HEK293T (cell line): ENCODE measurements around the gene SULT1A3.

ENCODE experiments used
- CTCF ChIA-PET: fragments of 350-600 bp; formaldehyde crosslinking; extraction: SDS; loops from one replicate; lab custom pipeline; 2021; ENCODE audit warnings: antibody characterized with exemption, inconsistent platforms; lab: Yijun Ruan, JAX
- POLR2A ChIA-PET: fragments of 350-600 bp; formaldehyde crosslinking; extraction: SDS; loops from one replicate; lab custom pipeline; 2020; ENCODE audit warnings: antibody characterized with exemption, inconsistent platforms; lab: Yijun Ruan, JAX
- DNase-seq: peaks from one replicate; pipeline ENCODE4 v3.0.0; 2012; ENCODE audit warnings: mixed read lengths; ENCODE audit errors: extremely low spot score
- ARNT ChIP-seq: fragments of 450-650 bp; IDR thresholded peaks from 2 replicates; pipeline ENCODE4 v1.6.1; 2017; ENCODE audit warnings: mild to moderate bottlenecking
- BHLHE40 ChIP-seq: fragments of 450-650 bp; IDR thresholded peaks from 2 replicates; pipeline ENCODE4 v1.6.1; 2016; ENCODE audit warnings: mild to moderate bottlenecking, moderate library complexity, borderline replicate concordance
- CTBP1 ChIP-seq: fragments of 450-650 bp; IDR thresholded peaks from 2 replicates; pipeline ENCODE4 v1.6.1; 2016; ENCODE audit warnings: borderline replicate concordance
- ELF4 ChIP-seq: fragments of 450-650 bp; IDR thresholded peaks from 2 replicates; pipeline ENCODE4 v1.6.1; 2017; ENCODE audit warnings: antibody characterized with exemption
- FOXA1 ChIP-seq: fragments of 450-650 bp; IDR thresholded peaks from 2 replicates; pipeline ENCODE4 v1.6.1; 2016; ENCODE audit warnings: mild to moderate bottlenecking
- FOXK2 ChIP-seq: fragments of 450-650 bp; IDR thresholded peaks from 2 replicates; pipeline ENCODE4 v1.6.1; 2016; ENCODE audit warnings: mild to moderate bottlenecking
- FOXM1 ChIP-seq: fragments of 450-650 bp; IDR thresholded peaks from 2 replicates; pipeline ENCODE4 v1.6.1; 2017; ENCODE audit warnings: mild to moderate bottlenecking, borderline replicate concordance
- HDGF ChIP-seq: fragments of 450-650 bp; IDR thresholded peaks from 2 replicates; pipeline ENCODE4 v1.6.1; 2017; ENCODE audit warnings: antibody characterized with exemption, borderline replicate concordance
- L3MBTL2 ChIP-seq: fragments of 450-650 bp; conservative IDR thresholded peaks from 2 replicates; pipeline ENCODE4 v1.6.1; 2016; ENCODE audit warnings: mild to moderate bottlenecking
- LEF1 ChIP-seq: fragments of 450-650 bp; IDR thresholded peaks from 2 replicates; pipeline ENCODE4 v1.6.1; 2017; ENCODE audit warnings: mild to moderate bottlenecking, borderline replicate concordance
- NFRKB ChIP-seq: fragments of 450-650 bp; IDR thresholded peaks from 2 replicates; pipeline ENCODE4 v1.6.1; 2016; ENCODE audit warnings: mild to moderate bottlenecking, moderate library complexity
- SP1 ChIP-seq: fragments of 450-650 bp; IDR thresholded peaks from 2 replicates; pipeline ENCODE4 v1.6.1; 2017
- SUZ12 ChIP-seq: fragments of 450-650 bp; IDR thresholded peaks from 2 replicates; pipeline ENCODE4 v1.6.1; 2016; ENCODE audit warnings: mild to moderate bottlenecking
- TARDBP ChIP-seq: fragments of 450-650 bp; IDR thresholded peaks from 2 replicates; pipeline ENCODE4 v1.6.1; 2016
- ZNF384 ChIP-seq: fragments of 450-650 bp; IDR thresholded peaks from 2 replicates; pipeline ENCODE4 v1.6.1; 2016
- TF ChIP-seq, protein P1 (sequence below): fragments of 450-650 bp; IDR thresholded peaks from 2 replicates; pipeline ENCODE4 v1.6.1; 2016

Gene SULT1A3

DNA sequence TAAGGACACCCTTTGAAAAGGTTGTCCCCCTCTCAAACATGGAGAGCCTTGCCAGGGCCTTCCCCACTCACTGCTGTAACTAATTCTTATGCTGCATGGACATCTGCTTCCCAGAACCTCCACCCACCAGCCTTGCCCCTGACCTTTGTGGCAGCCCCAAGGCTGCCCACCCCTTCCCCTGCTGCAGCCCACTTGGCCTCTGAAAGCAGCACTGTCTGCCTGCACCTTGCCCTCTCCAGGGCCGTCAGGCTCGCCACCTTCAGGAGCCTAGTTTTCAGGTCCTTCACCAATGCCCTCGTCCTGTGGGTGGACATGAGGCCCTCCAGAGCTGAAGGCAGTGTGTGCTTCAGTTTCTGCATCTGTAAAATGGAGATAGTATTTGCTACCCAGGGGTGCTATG, 18.3 kb upstream of the SULT1A3 start:
- ChIA-PET CTCF (interaction anchor here (1.0 kb wide), 1 partner anchor 69 kb away, joined by 7 read pairs; no protein-coding TSS in a partner anchor), POLR2A (no interaction called here)
- no peak for DNase-seq
- TF ChIP-seq TARDBP: no peak
- TF ChIP-seq SUZ12: no peak
- no peak for TF ChIP-seq FOXM1
- TF ChIP-seq ZNF384: no peak
- no peak for TF ChIP-seq FOXA1
- no peak for TF ChIP-seq ELF4

DNA sequence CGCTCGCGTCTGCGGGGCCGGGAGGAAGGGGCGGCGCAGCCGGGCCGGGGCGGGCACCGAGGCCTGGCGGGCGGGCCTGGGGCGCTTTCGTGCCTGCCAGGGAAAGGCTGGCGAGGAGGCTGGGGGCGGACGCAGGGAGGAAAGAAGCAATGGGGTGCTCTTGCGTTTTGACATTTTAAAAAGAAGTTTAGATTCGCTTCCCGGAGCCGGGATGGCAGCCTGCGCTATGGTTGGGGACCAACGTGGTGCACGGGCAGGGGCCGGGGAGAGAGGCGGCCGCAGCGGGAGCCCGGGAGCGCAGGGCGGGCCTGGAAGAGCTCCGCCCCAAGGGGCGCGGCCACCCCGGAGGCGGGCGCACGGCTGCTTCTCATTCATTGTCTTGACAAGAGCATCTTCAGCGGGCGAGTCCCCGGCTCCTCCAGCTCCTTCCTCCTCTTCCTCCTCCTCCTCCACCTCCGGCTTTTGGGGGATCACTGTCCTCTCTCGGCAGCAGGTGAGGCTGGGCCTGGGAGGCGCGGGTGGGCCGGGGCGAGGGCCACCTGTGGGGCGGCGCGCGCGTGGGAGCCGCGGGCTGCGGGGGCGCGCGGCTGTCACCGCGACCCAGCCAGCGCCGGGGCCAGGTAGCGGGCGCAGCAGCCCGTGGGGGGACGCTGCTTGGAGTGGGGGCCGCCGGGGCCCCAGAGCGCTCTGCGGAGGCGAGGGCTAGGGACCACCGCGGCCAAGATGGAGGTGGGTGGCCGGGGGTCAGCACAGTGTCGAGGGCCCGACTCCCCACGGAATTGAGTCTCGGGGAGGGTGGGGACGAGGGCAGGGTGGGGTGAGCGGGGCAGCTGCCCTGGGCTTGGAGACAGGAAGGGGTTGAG, 15.6 kb upstream of the SULT1A3 start, which contains the start of gene CORO1A:
CORO1A (plus strand) TSS at position 370 of the 863 bp plus-strand sequence. CDS start 1,608 bp downstream, outside the sequence.
- peak; percentile 89 for DNase-seq
- ChIA-PET POLR2A (interaction anchor here (0.6 to 1.6 kb wide), 17 partner anchors 20 to 451 kb away, joined by 3 to 12 read pairs (median 4); partner anchors contain the start of genes ALDOA, MAPK3, TBC1D10B and TBX6), CTCF (interaction anchor here (1.0 kb wide), 1 partner anchor 246 kb away, joined by 3 read pairs; the partner anchor contains the start of gene DCTPP1)
- no peak for TF ChIP-seq SP1
- no peak for TF ChIP-seq LEF1
- no peak for TF ChIP-seq CTBP1
- TF ChIP-seq, protein P1, sequence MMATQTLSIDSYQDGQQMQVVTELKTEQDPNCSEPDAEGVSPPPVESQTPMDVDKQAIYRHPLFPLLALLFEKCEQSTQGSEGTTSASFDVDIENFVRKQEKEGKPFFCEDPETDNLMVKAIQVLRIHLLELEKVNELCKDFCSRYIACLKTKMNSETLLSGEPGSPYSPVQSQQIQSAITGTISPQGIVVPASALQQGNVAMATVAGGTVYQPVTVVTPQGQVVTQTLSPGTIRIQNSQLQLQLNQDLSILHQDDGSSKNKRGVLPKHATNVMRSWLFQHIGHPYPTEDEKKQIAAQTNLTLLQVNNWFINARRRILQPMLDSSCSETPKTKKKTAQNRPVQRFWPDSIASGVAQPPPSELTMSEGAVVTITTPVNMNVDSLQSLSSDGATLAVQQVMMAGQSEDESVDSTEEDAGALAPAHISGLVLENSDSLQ: no peak
- no peak for TF ChIP-seq L3MBTL2
- no peak for TF ChIP-seq TARDBP
- TF ChIP-seq ELF4: no peak
- no peak for TF ChIP-seq FOXA1
- no peak for TF ChIP-seq HDGF

DNA sequence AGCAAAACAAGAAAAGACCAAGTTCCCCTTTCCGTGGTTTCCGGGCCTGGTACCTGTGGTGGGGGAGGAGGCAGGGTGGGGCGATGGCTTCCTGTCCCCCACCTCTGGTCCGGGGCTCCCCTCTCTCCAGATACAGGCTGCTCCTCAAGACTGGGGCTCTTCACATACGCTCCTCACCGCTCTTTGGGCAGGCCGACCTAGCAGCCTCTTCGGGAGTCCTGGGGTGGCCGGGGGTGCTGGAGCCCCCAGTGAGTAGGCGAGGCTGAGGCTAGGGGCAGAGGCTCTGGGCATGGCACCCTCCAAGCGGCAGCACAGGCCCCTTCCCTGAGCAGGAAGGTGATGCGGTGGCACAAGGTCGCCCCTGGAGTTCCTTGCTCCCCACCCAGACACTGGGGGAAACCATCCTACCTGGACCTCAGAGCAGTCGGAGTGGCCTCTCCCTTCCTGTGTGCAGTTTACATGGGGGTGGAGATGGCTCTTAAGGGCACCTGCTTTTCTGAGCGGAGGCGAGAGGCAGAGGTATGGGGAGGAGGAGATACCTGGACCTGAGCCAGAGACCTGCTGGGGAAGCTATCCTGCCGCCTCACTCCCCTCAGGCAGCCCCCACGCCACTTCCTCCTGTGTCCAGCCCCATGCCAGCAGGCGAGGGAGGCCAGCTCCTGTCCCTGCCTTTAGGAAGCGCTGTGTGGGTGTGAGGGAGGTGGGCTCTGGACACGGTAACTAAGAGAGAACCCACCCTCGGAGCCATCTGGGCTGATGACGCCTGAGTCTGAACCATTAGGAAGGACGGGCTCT, 14.8 kb upstream of the SULT1A3 start:
- ChIA-PET POLR2A (interaction anchor here (0.9 to 1.2 kb wide), 3 partner anchors 74 to 143 kb away, joined by 3 to 5 read pairs (median 4); partner anchors contain the start of gene ALDOA), CTCF (interaction anchor here (1.0 kb wide), 1 partner anchor 246 kb away, joined by 3 read pairs; the partner anchor contains the start of gene DCTPP1)
- peak; percentile 19 for DNase-seq
- no peak for TF ChIP-seq FOXA1
- TF ChIP-seq ARNT: no peak
- no peak for TF ChIP-seq HDGF
- no peak for TF ChIP-seq SUZ12
- TF ChIP-seq, protein P1: no peak
- TF ChIP-seq BHLHE40: no peak
- no peak for TF ChIP-seq LEF1
- TF ChIP-seq SP1: no peak
- no peak for TF ChIP-seq CTBP1

DNA sequence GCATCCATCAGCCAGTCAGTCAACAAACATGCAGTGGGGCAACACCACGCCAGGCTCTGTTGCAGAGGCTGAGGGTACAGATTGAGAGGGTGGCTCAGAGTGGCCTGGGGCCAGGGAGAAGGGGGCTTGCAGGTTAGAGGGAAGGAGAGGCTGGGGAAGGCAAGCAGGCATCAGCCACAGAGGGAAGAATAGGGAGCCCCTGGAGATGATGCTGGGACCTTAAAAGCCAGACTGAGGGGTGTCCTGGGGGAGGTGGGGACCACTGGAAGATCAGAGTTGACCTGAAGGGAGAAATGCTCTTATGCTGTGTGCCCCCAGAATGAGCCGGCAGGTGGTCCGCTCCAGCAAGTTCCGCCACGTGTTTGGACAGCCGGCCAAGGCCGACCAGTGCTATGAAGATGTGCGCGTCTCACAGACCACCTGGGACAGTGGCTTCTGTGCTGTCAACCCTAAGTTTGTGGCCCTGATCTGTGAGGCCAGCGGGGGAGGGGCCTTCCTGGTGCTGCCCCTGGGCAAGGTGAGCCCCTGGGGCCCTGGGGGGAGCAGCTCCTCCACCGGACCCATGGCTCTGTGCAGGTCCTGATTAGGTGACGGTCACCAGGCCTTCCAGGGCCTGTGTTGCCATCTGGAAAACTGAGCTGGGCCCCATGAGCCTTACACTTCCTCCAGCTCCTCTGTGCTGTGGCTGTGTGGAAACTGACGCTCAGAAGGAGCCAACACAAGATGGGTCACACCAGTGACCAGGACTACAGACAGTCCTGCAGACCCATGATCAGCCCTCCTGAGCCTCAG, 14.0 kb upstream of the SULT1A3 start:
- TF ChIP-seq ELF4: no peak
- no peak for TF ChIP-seq FOXM1
- no peak for TF ChIP-seq BHLHE40
- TF ChIP-seq FOXA1: no peak
- no peak for TF ChIP-seq HDGF
- TF ChIP-seq FOXK2: no peak
- TF ChIP-seq ZNF384: no peak
- no peak for TF ChIP-seq SP1
- POLR2A ChIA-PET: interaction anchor here (1.2 kb wide), 1 partner anchor 93 kb away, joined by 4 read pairs; the partner anchor contains the start of gene TBX6
- CTCF ChIA-PET: interaction anchor here (2.2 kb wide), 1 partner anchor 92 kb away, joined by 8 read pairs; no protein-coding TSS in a partner anchor
- peak; percentile 9 for DNase-seq

DNA sequence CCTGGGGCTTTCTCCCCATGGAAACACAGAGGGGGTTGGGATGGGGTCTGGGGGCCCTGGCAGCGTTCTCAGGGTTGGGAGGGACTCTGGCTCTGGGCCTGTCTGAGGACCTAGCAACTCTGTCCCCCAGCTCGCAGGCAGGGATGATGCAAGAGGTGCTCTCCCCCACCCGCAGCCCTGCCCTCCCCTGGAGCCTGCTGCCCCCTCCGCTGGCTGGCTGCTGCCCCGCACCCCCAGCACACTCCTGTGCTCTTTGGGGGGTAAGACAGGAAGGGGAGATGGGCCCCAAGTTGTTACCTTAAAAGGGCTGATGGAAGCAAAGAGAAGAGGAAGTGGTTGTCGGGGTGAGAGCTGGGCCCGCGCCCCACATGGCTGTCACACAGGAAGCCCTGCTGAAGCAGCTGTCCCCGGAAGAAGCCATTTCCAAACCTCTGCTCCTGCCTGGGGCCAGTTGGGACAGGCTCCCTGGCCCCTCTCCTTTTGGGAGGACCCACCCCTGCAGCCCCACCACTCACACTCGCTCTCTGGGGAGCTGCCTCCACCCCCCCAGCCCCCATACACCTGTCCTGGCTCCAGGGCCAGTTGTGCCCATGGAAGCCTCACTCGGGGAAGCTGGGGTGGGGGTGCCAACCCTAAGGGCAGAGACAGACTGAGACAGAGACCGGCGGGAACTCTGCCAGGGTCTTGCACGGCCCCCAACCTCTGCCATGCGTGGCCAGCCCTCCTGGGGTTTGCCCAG, 13.2 kb upstream of the SULT1A3 start:
- POLR2A ChIA-PET: interaction anchor here (1.2 kb wide), 1 partner anchor 94 kb away, joined by 4 read pairs; the partner anchor contains the start of gene TBX6
- CTCF ChIA-PET: interaction anchor here (2.2 kb wide), 1 partner anchor 93 kb away, joined by 8 read pairs; no protein-coding TSS in a partner anchor
- DNase-seq: no peak
- no peak for TF ChIP-seq CTBP1
- no peak for TF ChIP-seq FOXK2
- no peak for TF ChIP-seq FOXA1
- TF ChIP-seq ARNT: no peak
- no peak for TF ChIP-seq SP1
- TF ChIP-seq FOXM1: no peak
- no peak for TF ChIP-seq HDGF
- no peak for TF ChIP-seq TARDBP
- no peak for TF ChIP-seq NFRKB
- TF ChIP-seq ZNF384: no peak
- no peak for TF ChIP-seq BHLHE40
- TF ChIP-seq LEF1: no peak
- no peak for TF ChIP-seq ELF4
- TF ChIP-seq L3MBTL2: no peak
- TF ChIP-seq, protein P1: no peak
- TF ChIP-seq SUZ12: no peak
